Endothelial cell of umbilical vein (primary cell): ENCODE data around the gene KCNE2.

Experiments used
- CTCF ChIP-seq, 2 donors: IDR thresholded peaks; 1 replicate in 1 of 2; 2 replicates in 1 of 2; pipeline ENCODE4 v1.5.1; 2011; ENCODE audit warnings: low read length in 2 of 2, mild to moderate bottlenecking in 2 of 2, moderate library complexity in 2 of 2, control low read depth in 1 of 2, inconsistent platforms in 1 of 2, low read depth in 1 of 2; ENCODE audit not compliant: insufficient read depth in 1 of 2; ENCODE audit errors: extremely low read depth in 1 of 2
- GATA2 ChIP-seq: IDR thresholded peaks from 2 replicates; pipeline ENCODE4 v1.7.0; 2011; ENCODE audit warnings: low read depth, mild to moderate bottlenecking, moderate library complexity, mixed read lengths, low read length; ENCODE audit not compliant: insufficient read length, insufficient read depth
- JUN ChIP-seq: IDR thresholded peaks from 2 replicates; pipeline ENCODE4 v1.6.1; 2011; ENCODE audit warnings: borderline replicate concordance, low read depth; ENCODE audit not compliant: insufficient read length, insufficient read depth
- MAX ChIP-seq: IDR thresholded peaks from 2 replicates; pipeline ENCODE4 v1.6.1; 2011; ENCODE audit not compliant: insufficient read depth, insufficient read length
- POLR2A ChIP-seq: IDR thresholded peaks from 2 replicates; pipeline ENCODE4 v1.6.1; 2012; ENCODE audit warnings: low read depth, mild to moderate bottlenecking, control low read depth, low read length
- POLR2AphosphoS5 ChIP-seq: IDR thresholded peaks from 2 replicates; pipeline ENCODE4 v1.6.1; 2012; ENCODE audit warnings: low read depth, mild to moderate bottlenecking, control low read depth, low read length, moderate library complexity; ENCODE audit not compliant: insufficient read depth

GRCh38 chr21:34345091-34345871, 18.5 kb upstream of the KCNE2 start:
- TF ChIP-seq POLR2AphosphoS5 (no peak), MAX (no peak), CTCF (IDR thresholded peaks at IDR 0.05; ENCODE audit: extremely low read depth in 1 of 2, insufficient read depth in 1 of 2, low read depth in 1 of 2, low read length in 2 of 2) (no peak), GATA2 (no peak), POLR2A (no peak), JUN (no peak)
